IMR-90 (cell line): ENCODE data around the gene APOBEC3B. TPM values are rescaled to one million over a fixed set of nuclear protein-coding genes. Genes with fewer than 3 reads are reported as not detected.

Experiments used
- ATAC-seq: fragments of 200-7000 bp; cut with Tn5 transposase; 2 replicates; pipeline ENCODE4 v1.9.1; 2020; ENCODE audit warnings: low read depth, mild to moderate bottlenecking, moderate library complexity
- BruUV-seq: library from RNA; stranded (reverse); fragments of 400-500 nt; replicated peaks from 2 replicates; lab custom pipeline; 2021; lab: Mats Ljungman, UMichigan
- CTCF ChIA-PET: fragments of 300-600 bp; formaldehyde crosslinking; extraction: SDS; loops from one replicate; lab custom pipeline; 2021; ENCODE audit warnings: antibody characterized with exemption; lab: Yijun Ruan, JAX
- POLR2A ChIA-PET: fragments of 300-600 bp; sonication (Branson Sonifier 250); formaldehyde crosslinking; loops from one replicate; lab custom pipeline; 2022; ENCODE audit warnings: antibody characterized with exemption; ENCODE audit not compliant: unreplicated experiment; lab: Charles Lee
- DNase-seq: peaks from one replicate; pipeline ENCODE4 v3.0.0; 2013
- H2AFZ ChIP-seq: replicated peaks from 2 replicates; pipeline ENCODE3; 2013; ENCODE audit warnings: low read length, mild to moderate bottlenecking; ENCODE audit not compliant: poor library complexity
- H2AK5ac ChIP-seq: 2 replicates; pipeline ENCODE4 v1.6.1; 2013; ENCODE audit warnings: low read depth, low read length, inconsistent platforms
- H2AK9ac ChIP-seq: replicated peaks from 2 replicates; pipeline ENCODE3; 2013; ENCODE audit warnings: mild to moderate bottlenecking, low read depth, low read length, moderate library complexity; ENCODE audit not compliant: poor library complexity
- H2BK120ac ChIP-seq: 2 replicates; pipeline ENCODE4 v1.6.1; 2013; ENCODE audit warnings: low read depth, low read length, inconsistent platforms
- H2BK15ac ChIP-seq: 3 replicates; pipeline ENCODE4 v1.6.1; 2013; ENCODE audit warnings: low read depth, low read length, inconsistent platforms
- H2BK20ac ChIP-seq: 2 replicates; pipeline ENCODE4 v1.6.1; 2013; ENCODE audit warnings: low read depth, mild to moderate bottlenecking, inconsistent platforms, low read length, moderate library complexity
- H2BK5ac ChIP-seq: 2 replicates; pipeline ENCODE4 v1.6.1; 2013; ENCODE audit warnings: mild to moderate bottlenecking, low read depth, low read length, inconsistent platforms; ENCODE audit not compliant: poor library complexity, severe bottlenecking
- H3K14ac ChIP-seq: replicated peaks from 2 replicates; pipeline ENCODE4 v1.6.1; 2013; ENCODE audit warnings: low read depth, low read length, inconsistent platforms
- H3K18ac ChIP-seq: 2 replicates; pipeline ENCODE4 v1.6.1; 2013; ENCODE audit warnings: low read depth, low read length, control low read depth
- H3K23ac ChIP-seq: 2 replicates; pipeline ENCODE4 v1.6.1; 2013; ENCODE audit warnings: low read depth, low read length, inconsistent platforms
- H3K27ac ChIP-seq: 2 replicates; pipeline ENCODE4 v1.5.1; 2013; ENCODE audit warnings: mild to moderate bottlenecking, control low read depth, low read length; ENCODE audit not compliant: insufficient read depth
- H3K27me3 ChIP-seq: 2 replicates; pipeline ENCODE4 v1.6.1; 2013; ENCODE audit warnings: low read length; ENCODE audit not compliant: control insufficient read depth, insufficient read depth
- H3K36me3 ChIP-seq: 2 replicates; pipeline ENCODE4 v1.6.1; 2013; ENCODE audit warnings: low read length, mixed read lengths; ENCODE audit not compliant: control insufficient read depth, insufficient read depth
- H3K4ac ChIP-seq: 2 replicates; pipeline ENCODE4 v1.6.1; 2013; ENCODE audit warnings: low read depth, low read length, inconsistent platforms
- H3K4me1 ChIP-seq: 2 replicates; pipeline ENCODE4 v1.6.1; 2013; ENCODE audit warnings: low read length, mixed read lengths; ENCODE audit not compliant: control insufficient read depth, insufficient read depth
- H3K4me2 ChIP-seq: 2 replicates; pipeline ENCODE4 v1.6.1; 2013; ENCODE audit warnings: low read depth, mild to moderate bottlenecking, control low read depth, low read length, moderate library complexity
- H3K4me3 ChIP-seq: 2 replicates; pipeline ENCODE4 v1.5.1; 2013; ENCODE audit warnings: low read depth, mild to moderate bottlenecking, control low read depth, low read length, moderate library complexity; ENCODE audit not compliant: insufficient read depth
- H3K56ac ChIP-seq: 2 replicates; pipeline ENCODE4 v1.6.1; 2013; ENCODE audit warnings: low read length, inconsistent platforms; ENCODE audit not compliant: insufficient read depth; ENCODE audit errors: extremely low read depth
- H3K79me1 ChIP-seq, 2 experiments: 2 replicates each; pipeline ENCODE4 v1.6.1; 2013; ENCODE audit warnings: low read length in 2 of 2, inconsistent platforms in 1 of 2, low read depth in 1 of 2
- H3K9ac ChIP-seq: 2 replicates; pipeline ENCODE4 v1.6.1; 2013; ENCODE audit warnings: low read depth, low read length, control low read depth
- H3K9me1 ChIP-seq: 2 replicates; pipeline ENCODE4 v1.6.1; 2013; ENCODE audit warnings: low read length, inconsistent platforms; ENCODE audit not compliant: insufficient read depth
- H3K9me3 ChIP-seq: 2 replicates; pipeline ENCODE4 v1.6.1; 2013; ENCODE audit warnings: low read length; ENCODE audit not compliant: control insufficient read depth, insufficient read depth
- H4K20me1 ChIP-seq: 2 replicates; pipeline ENCODE4 v1.6.1; 2013; ENCODE audit warnings: low read length, inconsistent platforms; ENCODE audit not compliant: insufficient read depth
- H4K5ac ChIP-seq: 2 replicates; pipeline ENCODE4 v1.6.1; 2013; ENCODE audit warnings: mild to moderate bottlenecking, low read depth, low read length, control low read depth
- H4K8ac ChIP-seq, 2 experiments: 2 replicates each; pipeline ENCODE4 v1.6.1; 2013; ENCODE audit warnings: low read depth in 2 of 2, low read length in 2 of 2, control low read depth in 1 of 2, inconsistent platforms in 1 of 2
- H4K91ac ChIP-seq: 2 replicates; pipeline ENCODE4 v1.6.1; 2013; ENCODE audit warnings: low read depth, low read length, inconsistent platforms; ENCODE audit not compliant: insufficient read depth
- BHLHE40 ChIP-seq: fragments of 150-350 bp; IDR thresholded peaks from 2 replicates; pipeline ENCODE4 v1.6.1; 2016; ENCODE audit warnings: mild to moderate bottlenecking, low read depth, low read length
- CEBPB ChIP-seq: IDR thresholded peaks from 2 replicates; pipeline ENCODE4 v1.6.1; 2012; ENCODE audit warnings: low read depth, low read length, improper control_type of control experiment
- CHD1 ChIP-seq: IDR thresholded peaks from 2 replicates; pipeline ENCODE4 v1.6.1; 2012; ENCODE audit warnings: low read depth, low read length, improper control_type of control experiment
- FOS ChIP-seq: fragments of 150-350 bp; IDR thresholded peaks from 2 replicates; pipeline ENCODE4 v1.6.1; 2016; ENCODE audit warnings: low read depth, low read length
- MAFK ChIP-seq: IDR thresholded peaks from 2 replicates; pipeline ENCODE4 v1.6.1; 2012; ENCODE audit warnings: low read depth, low read length, improper control_type of control experiment
- MAZ ChIP-seq: IDR thresholded peaks from 2 replicates; pipeline ENCODE4 v1.6.1; 2012; ENCODE audit warnings: low read depth, mild to moderate bottlenecking, low read length, improper control_type of control experiment, moderate library complexity, borderline replicate concordance
- MXI1 ChIP-seq: IDR thresholded peaks from 2 replicates; pipeline ENCODE4 v1.6.1; 2012; ENCODE audit warnings: low read depth, mild to moderate bottlenecking, low read length, moderate library complexity, borderline replicate concordance
- POLR2A ChIP-seq: IDR thresholded peaks from 2 replicates; pipeline ENCODE4 v1.6.1; 2012; ENCODE audit warnings: mild to moderate bottlenecking, low read depth, low read length
- RAD21 ChIP-seq: IDR thresholded peaks from 2 replicates; pipeline ENCODE4 v1.6.1; 2012; ENCODE audit warnings: low read length, improper control_type of control experiment
- RCOR1 ChIP-seq: IDR thresholded peaks from 2 replicates; pipeline ENCODE4 v1.6.1; 2012; ENCODE audit warnings: mild to moderate bottlenecking, low read length, improper control_type of control experiment; ENCODE audit not compliant: insufficient replicate concordance
- RFX5 ChIP-seq: IDR thresholded peaks from 2 replicates; pipeline ENCODE4 v1.8.0; 2012; ENCODE audit warnings: low read depth, mild to moderate bottlenecking, low read length, moderate library complexity
- SMC3 ChIP-seq: fragments of 150-350 bp; IDR thresholded peaks from 2 replicates; pipeline ENCODE4 v1.6.1; 2016; ENCODE audit warnings: low read depth, mild to moderate bottlenecking, antibody characterized with exemption, low read length, moderate library complexity
- WGBS, 2 experiments: methylation state at CpG; one replicate each; pipeline versions ENCODE4 v1.1.5 to v1.1.7; 2013; ENCODE audit warnings: missing lambda C conversion rate in 2 of 2; ENCODE audit not compliant: insufficient read length in 1 of 2; ENCODE audit errors: extremely low coverage in 2 of 2; 5-methylcytosine and 5-hydroxymethylcytosine counted together
- dilution Hi-C: fragments of 300-500 bp; cut with HindIII; formaldehyde crosslinking; loops from one replicate; pipeline ENCODE4 v1.14.3; 2018; ENCODE audit warnings: low sequenced_read_pairs; ENCODE audit not compliant: unreplicated experiment
- in situ Hi-C: fragments of 300-500 bp; cut with MboI; formaldehyde crosslinking; loops from 3 replicates; pipeline ENCODE4 v1.14.3; 2019; ENCODE audit warnings: low sequenced_read_pairs, inconsistent platforms, mixed read lengths
- intact Hi-C: fragments of 100-400 bp; cut with micrococcal nuclease; formaldehyde crosslinking; loops from 2 replicates; pipeline ENCODE4 v1.10.0; 2022
- polyA plus RNA-seq, 3 experiments: library from polyadenylated mRNA; depleted of rRNA; stranded (reverse); fragments of >200 nt; gene quantifications; 2 replicates each; pipeline ENCODE4 v1.2.3, GENCODE V29; 2012; ENCODE audit warnings: low replicate concordance in 1 of 3
- total RNA-seq: library from RNA; depleted of rRNA; stranded (reverse); fragments of >200 nt; gene quantifications from 2 replicates; pipeline ENCODE4 v1.2.3, GENCODE V29; 2012
- TF ChIP-seq, protein P1 (sequence below): fragments of 150-350 bp; IDR thresholded peaks from 2 replicates; pipeline ENCODE4 v1.6.1; 2017; ENCODE audit warnings: mild to moderate bottlenecking, antibody characterized with exemption, low read length, low read depth
- TF ChIP-seq, protein P2 (sequence below): conservative IDR thresholded peaks from 2 replicates; pipeline ENCODE4 v1.5.1; 2012; ENCODE audit warnings: mild to moderate bottlenecking, low read depth, low read length, improper control_type of control experiment

APOBEC3B gene
- total and polyA plus RNA-seq, 2 of the 4 experiments (the other 2 are of a cell fraction): 17.6 to 34.2 TPM

DNA sequence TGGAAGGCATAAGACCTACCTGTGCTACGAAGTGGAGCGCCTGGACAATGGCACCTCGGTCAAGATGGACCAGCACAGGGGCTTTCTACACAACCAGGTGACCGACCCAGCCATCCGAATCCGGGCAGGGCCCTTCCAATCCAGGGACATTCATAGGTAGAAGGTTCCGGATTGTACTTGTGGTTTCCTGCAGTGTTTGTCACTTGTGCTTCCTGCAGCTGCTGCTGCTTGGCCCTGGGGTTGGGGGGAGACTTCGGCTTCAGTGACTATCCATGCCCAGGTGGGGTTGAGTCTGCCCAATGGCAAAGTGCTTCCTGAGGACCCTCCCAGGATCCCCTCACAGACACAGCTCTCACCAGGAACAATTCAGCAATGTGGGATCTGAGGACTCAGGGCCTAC is 22.6 kb upstream of the APOBEC3B start:
- Histone ChIP-seq H2BK20ac (no peak overlapping the region), H3K9me1 (no peaks in the 10 kb centered on the region), H3K4me2 (no peak overlapping the region), H2BK120ac (no peak overlapping the region), H3K9ac (no peak overlapping the region), H3K23ac (no peak overlapping the region), H2BK15ac (no peak overlapping the region), H4K20me1 (no peaks in the 10 kb centered on the region; the same call in 1 of the 2 replicates), H3K79me1 (no peaks in the 10 kb centered on the region), H2AK9ac (no peak overlapping the region), H3K56ac (no peak overlapping the region), H3K27ac (no peak overlapping the region), H3K18ac (no peak overlapping the region), H3K27me3 (peaks cover 46% of the 10 kb centered on the region), H3K9me3 (no peaks in the 10 kb centered on the region), H3K14ac (no peak overlapping the region), H4K91ac (no peak overlapping the region), H3K4me1 (no peaks in the 10 kb centered on the region), H3K36me3 (no peaks in the 10 kb centered on the region), H2AK5ac (no peak overlapping the region), H4K8ac (no peak overlapping the region), H4K5ac (no peak overlapping the region), H3K4me3 (no peak overlapping the region), H3K4ac (no peak overlapping the region), H2BK5ac (no peak overlapping the region), H2AFZ (no peak overlapping the region)
- ATAC-seq: no peak
- intact Hi-C loops: no loop called here
- dilution Hi-C loops: no loop called here
- TF ChIP-seq SMC3 (no peak), MAZ (no peak), POLR2A (no peak), RCOR1 (no peak), RFX5 (no peak), MXI1 (no peak), CEBPB (no peak), BHLHE40 (no peak), RAD21 (no peak), CHD1 (no peak), MAFK (no peak), FOS (no peak)
- TF ChIP-seq, protein P1, sequence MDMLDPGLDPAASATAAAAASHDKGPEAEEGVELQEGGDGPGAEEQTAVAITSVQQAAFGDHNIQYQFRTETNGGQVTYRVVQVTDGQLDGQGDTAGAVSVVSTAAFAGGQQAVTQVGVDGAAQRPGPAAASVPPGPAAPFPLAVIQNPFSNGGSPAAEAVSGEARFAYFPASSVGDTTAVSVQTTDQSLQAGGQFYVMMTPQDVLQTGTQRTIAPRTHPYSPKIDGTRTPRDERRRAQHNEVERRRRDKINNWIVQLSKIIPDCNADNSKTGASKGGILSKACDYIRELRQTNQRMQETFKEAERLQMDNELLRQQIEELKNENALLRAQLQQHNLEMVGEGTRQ: no peak
- TF ChIP-seq, protein P2, sequence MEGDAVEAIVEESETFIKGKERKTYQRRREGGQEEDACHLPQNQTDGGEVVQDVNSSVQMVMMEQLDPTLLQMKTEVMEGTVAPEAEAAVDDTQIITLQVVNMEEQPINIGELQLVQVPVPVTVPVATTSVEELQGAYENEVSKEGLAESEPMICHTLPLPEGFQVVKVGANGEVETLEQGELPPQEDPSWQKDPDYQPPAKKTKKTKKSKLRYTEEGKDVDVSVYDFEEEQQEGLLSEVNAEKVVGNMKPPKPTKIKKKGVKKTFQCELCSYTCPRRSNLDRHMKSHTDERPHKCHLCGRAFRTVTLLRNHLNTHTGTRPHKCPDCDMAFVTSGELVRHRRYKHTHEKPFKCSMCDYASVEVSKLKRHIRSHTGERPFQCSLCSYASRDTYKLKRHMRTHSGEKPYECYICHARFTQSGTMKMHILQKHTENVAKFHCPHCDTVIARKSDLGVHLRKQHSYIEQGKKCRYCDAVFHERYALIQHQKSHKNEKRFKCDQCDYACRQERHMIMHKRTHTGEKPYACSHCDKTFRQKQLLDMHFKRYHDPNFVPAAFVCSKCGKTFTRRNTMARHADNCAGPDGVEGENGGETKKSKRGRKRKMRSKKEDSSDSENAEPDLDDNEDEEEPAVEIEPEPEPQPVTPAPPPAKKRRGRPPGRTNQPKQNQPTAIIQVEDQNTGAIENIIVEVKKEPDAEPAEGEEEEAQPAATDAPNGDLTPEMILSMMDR: no peak
- BruUV-seq: no TSS peak
- in situ Hi-C loops: no loop called here
- no peak for DNase-seq
- POLR2A ChIA-PET: no interaction called here
- CTCF ChIA-PET: no interaction called here
- WGBS, 2 experiments: 70% methylated on average over 3 of the region's 8 CpGs; no CpG with 5 or more reads in 1 of the 2 experiments
